Measurements from ENCODE around the gene GLT8D2. TPM values are rescaled to one million over a fixed set of nuclear protein-coding genes. Genes with fewer than 3 reads are reported as not detected.
"Not testable (repeated sequence)": the region's sequence is repeated elsewhere in the genome, so short reads cannot be mapped to it uniquely, and the experiment has no call there.

Gene GLT8D2
- total RNA-seq, 1 donor: not detected

DNA sequence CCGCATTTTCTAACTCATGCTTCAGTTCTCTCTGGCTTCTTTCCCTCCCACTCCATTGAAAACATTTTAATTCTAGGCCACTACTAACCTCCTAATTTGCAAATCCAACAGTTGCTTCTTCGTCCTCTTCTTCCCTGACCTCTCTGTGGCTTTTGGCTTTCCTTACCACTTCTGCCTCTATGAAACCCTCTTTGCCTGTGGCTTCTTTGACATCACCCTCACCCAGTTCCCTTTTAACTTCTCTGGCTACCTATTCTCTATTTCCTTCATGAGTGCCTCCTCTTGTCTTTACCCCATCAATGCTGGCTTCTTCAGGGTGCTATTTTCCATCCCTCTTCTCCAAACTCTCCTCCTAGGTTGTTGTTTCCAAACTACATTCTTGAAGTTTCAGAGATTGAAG, 10.0 kb upstream of the GLT8D2 start:
- peaks cover 8% of the 10 kb centered on the region for H3K4me1 ChIP-seq (ENCODE audit: insufficient read depth, low read length)
- H3K4me3 ChIP-seq (ENCODE audit: low read length): no peak overlapping the region
- H3K9me3 ChIP-seq (ENCODE audit: low read depth, low read length): no peaks in the 10 kb centered on the region
- no peaks in the 10 kb centered on the region for H3K27me3 ChIP-seq (ENCODE audit: insufficient read depth, low read length)

- Histone ChIP-seq H3K9me3 (ENCODE audit: low read depth, low read length) (no peaks in the 10 kb centered on the region), H3K27me3 (ENCODE audit: insufficient read depth, low read length) (no peaks in the 10 kb centered on the region), H3K4me1 (ENCODE audit: insufficient read depth, low read length) (peaks cover 6% of the 10 kb centered on the region)
Measured at GRCh38 chr12:104058802-104059201, 8.8 kb upstream of the GLT8D2 start.

DNA sequence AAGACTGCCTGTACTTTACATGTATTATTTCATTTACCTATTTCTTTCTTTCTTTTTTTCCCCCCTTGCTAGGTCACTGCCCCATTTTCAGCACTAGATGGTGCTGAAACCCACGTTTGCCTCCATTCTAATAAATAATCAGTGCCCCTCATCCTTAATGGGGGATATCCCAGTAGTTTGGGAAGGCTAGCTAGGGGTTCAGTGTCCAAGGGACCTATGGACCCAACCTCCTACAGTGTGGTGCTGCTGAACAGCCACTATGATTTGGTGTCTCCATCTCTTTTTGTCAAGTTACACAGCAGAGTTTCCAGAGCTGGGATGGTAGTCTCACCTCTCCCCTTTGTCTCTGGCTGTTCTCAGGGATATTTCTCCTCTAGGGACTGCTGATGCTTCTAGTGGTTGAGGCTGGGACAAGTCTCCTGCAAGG, 7.8 kb upstream of the GLT8D2 start:
- Histone ChIP-seq H3K9me3 (ENCODE audit: low read depth, low read length) (no peaks in the 10 kb centered on the region), H3K4me1 (ENCODE audit: insufficient read depth, low read length) (no peaks in the 10 kb centered on the region), H3K4me3 (ENCODE audit: low read length) (no peak overlapping the region), H3K27me3 (ENCODE audit: insufficient read depth, low read length) (peaks cover 4% of the 10 kb centered on the region)

More at GRCh38 chr12:104058802-104059201, 8.8 kb upstream of the GLT8D2 start:
- no peak overlapping the region for H3K4me3 ChIP-seq (ENCODE audit: low read length)

- Histone ChIP-seq H3K27me3 (ENCODE audit: insufficient read depth, low read length) (peaks cover 17% of the 10 kb centered on the region), H3K9me3 (ENCODE audit: low read depth, low read length) (no peaks in the 10 kb centered on the region), H3K4me3 (ENCODE audit: low read length) (no peak overlapping the region), H3K4me1 (ENCODE audit: insufficient read depth, low read length) (no peaks in the 10 kb centered on the region)
Measured at GRCh38 chr12:104056419-104056972, 6.5 kb upstream of the GLT8D2 start.

GRCh38 chr12:104055686-104056388, 5.8 kb upstream of the GLT8D2 start:
- no peaks in the 10 kb centered on the region for H3K4me1 ChIP-seq (ENCODE audit: insufficient read depth, low read length)
- H3K27me3 ChIP-seq (ENCODE audit: insufficient read depth, low read length): peaks cover 24% of the 10 kb centered on the region
- no peaks in the 10 kb centered on the region for H3K9me3 ChIP-seq (ENCODE audit: low read depth, low read length)
- H3K4me3 ChIP-seq (ENCODE audit: low read length): no peak overlapping the region

DNA sequence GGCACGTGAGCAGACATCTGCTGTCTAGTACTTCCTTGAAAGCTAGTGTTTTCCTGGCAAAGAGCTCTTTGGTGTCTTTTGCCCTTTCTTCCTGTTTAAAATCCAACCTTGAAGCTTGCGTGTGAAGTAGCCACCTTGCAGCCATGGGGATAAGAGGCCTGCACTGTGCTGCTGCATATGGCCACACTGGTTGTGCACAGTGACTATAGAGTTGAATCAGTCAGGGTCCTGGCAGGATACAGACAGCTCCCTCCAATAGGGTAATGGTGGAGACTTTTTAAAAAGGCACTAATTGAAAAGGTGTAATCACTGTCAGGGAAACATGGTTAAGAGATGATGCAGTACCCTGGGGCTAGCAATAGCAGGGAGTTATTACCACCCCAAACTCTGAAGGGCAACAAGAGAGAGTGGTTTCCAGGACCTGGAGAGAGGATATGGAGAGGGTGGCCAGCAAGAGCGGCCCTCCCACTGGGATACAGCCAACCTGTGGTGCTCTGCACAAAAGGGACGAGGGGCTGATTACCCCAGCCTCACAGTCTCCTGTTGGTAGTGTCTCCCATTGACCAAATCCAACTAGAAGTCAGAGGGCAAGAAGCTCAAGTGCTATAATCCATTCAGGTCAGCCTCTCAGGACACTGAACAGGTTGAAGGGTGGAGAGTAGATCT, 4.8 kb upstream of the GLT8D2 start:
- no peak overlapping the region for H3K4me3 ChIP-seq (ENCODE audit: low read length)
- H3K9me3 ChIP-seq (ENCODE audit: low read depth, low read length): no peaks in the 10 kb centered on the region
- H3K4me1 ChIP-seq (ENCODE audit: insufficient read depth, low read length): peaks cover 7% of the 10 kb centered on the region
- H3K27me3 ChIP-seq (ENCODE audit: insufficient read depth, low read length): peaks cover 32% of the 10 kb centered on the region

GRCh38 chr12:104050436-104050835, 449 bp upstream of the GLT8D2 start:
- peaks cover 8% of the 10 kb centered on the region for H3K4me1 ChIP-seq (ENCODE audit: insufficient read depth, low read length)
- peaks cover 43% of the 10 kb centered on the region for H3K27me3 ChIP-seq (ENCODE audit: insufficient read depth, low read length)
- H3K4me3 ChIP-seq (ENCODE audit: low read length): no peak overlapping the region
- no peaks in the 10 kb centered on the region for H3K9me3 ChIP-seq (ENCODE audit: low read depth, low read length)

DNA sequence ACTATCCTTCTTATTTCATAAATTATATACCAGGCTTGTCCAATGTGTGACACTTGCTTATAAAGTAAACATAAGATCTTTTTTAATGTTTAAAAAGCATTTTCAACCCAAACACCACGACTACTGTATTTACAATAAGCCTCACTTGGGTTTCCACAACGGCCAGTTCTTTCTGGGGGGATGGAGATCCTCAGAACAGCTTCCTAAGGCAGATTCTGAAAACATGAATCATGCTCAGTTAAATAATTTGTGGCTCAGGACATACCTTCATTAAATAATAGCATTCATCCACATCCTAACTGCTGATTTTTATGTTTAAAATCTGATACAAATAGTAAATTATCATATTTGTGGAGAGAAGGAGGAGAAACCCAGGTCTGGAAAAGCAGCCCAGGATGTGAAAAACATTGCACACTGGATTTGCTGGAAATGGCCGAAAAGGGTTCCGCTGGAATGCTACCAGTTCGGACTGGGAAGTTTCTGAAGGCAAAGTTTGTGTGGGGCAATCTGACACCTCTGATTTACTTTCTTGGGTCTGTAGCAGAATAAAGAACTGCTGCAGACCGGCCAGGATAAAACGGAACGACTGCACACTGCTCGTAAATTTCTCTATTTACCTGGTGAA, 597 bp downstream of the GLT8D2 start:
- peaks cover 43% of the 10 kb centered on the region for H3K27me3 ChIP-seq (ENCODE audit: insufficient read depth, low read length)
- peaks cover 8% of the 10 kb centered on the region for H3K4me1 ChIP-seq (ENCODE audit: insufficient read depth, low read length)
- H3K4me3 ChIP-seq (ENCODE audit: low read length): no peak overlapping the region
- no peaks in the 10 kb centered on the region for H3K9me3 ChIP-seq (ENCODE audit: low read depth, low read length)

- Histone ChIP-seq H3K4me1 (ENCODE audit: insufficient read depth, low read length) (peaks cover 8% of the 10 kb centered on the region), H3K4me3 (ENCODE audit: low read length) (no peak overlapping the region), H3K27me3 (ENCODE audit: insufficient read depth, low read length) (peaks cover 43% of the 10 kb centered on the region), H3K9me3 (ENCODE audit: low read depth, low read length) (no peaks in the 10 kb centered on the region)
Measured at GRCh38 chr12:104048811-104049210, 1.2 kb downstream of the GLT8D2 start.

- peaks cover 8% of the 10 kb centered on the region for H3K4me1 ChIP-seq (ENCODE audit: insufficient read depth, low read length)
- H3K27me3 ChIP-seq (ENCODE audit: insufficient read depth, low read length): peaks cover 42% of the 10 kb centered on the region
- H3K9me3 ChIP-seq (ENCODE audit: low read depth, low read length): no peaks in the 10 kb centered on the region
- H3K4me3 ChIP-seq (ENCODE audit: low read length): no peak overlapping the region
Measured at GRCh38 chr12:104048162-104048561, 1.8 kb downstream of the GLT8D2 start.

- Histone ChIP-seq H3K4me1 (ENCODE audit: insufficient read depth, low read length) (peaks cover 8% of the 10 kb centered on the region), H3K27me3 (ENCODE audit: insufficient read depth, low read length) (peaks cover 24% of the 10 kb centered on the region), H3K4me3 (ENCODE audit: low read length) (no peak overlapping the region), H3K9me3 (ENCODE audit: low read depth, low read length) (no peaks in the 10 kb centered on the region)
Measured at GRCh38 chr12:104046306-104046705, 3.7 kb downstream of the GLT8D2 start.

DNA sequence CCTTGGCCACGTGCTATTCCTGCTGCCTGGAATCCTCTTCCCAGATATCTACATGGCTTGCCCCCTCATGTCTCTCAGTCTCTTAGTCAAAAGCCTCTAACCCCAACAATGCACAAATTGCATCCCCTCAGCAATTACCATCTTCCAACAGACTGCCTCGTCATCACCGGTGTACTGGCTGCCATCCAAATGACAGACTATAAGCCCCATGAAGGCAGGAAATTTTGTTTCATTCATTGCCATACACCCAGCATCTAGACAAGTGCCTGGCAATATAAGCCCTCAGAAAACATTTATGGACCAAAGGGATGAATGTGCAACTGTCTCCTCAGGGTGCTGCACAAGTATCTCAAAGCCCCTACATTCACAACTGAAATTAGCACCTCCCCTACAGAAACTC, 5.8 kb downstream of the GLT8D2 start:
- Histone ChIP-seq H3K9me3 (ENCODE audit: low read depth, low read length) (no peaks in the 10 kb centered on the region), H3K4me3 (ENCODE audit: low read length) (no peak overlapping the region), H3K4me1 (ENCODE audit: insufficient read depth, low read length) (no peaks in the 10 kb centered on the region), H3K27me3 (ENCODE audit: insufficient read depth, low read length) (peaks cover 4% of the 10 kb centered on the region)

DNA sequence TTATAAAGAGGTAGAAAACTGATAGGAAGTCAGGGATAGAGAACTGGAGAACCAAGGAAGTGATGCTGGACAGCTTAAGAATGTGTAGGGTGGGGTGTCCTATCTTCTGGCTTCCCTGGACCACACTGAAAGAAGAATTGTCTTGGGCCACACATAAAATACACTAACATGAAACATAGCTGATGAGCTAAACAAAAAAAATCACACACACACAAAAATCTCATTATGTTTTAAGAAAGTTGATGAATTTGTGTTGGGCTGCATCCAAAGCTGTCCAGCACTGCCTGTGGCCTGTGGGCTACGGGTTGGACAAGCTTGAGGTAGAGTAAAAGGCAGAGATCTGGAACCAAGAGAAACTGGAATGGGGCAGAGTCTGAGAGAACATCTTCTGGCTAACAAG, 7.4 kb downstream of the GLT8D2 start:
- H3K4me1 ChIP-seq (ENCODE audit: insufficient read depth, low read length): no peaks in the 10 kb centered on the region
- H3K4me3 ChIP-seq (ENCODE audit: low read length): no peak overlapping the region
- H3K27me3 ChIP-seq (ENCODE audit: insufficient read depth, low read length): no peaks in the 10 kb centered on the region
- no peaks in the 10 kb centered on the region for H3K9me3 ChIP-seq (ENCODE audit: low read depth, low read length)

GRCh38 chr12:104039769-104040168, 10.2 kb downstream of the GLT8D2 start:
- not testable (repeated sequence) for H3K9me3 ChIP-seq (ENCODE audit: low read depth, low read length); H3K4me3 ChIP-seq (ENCODE audit: low read length); H3K4me1 ChIP-seq (ENCODE audit: insufficient read depth, low read length); H3K27me3 ChIP-seq (ENCODE audit: insufficient read depth, low read length)

DNA sequence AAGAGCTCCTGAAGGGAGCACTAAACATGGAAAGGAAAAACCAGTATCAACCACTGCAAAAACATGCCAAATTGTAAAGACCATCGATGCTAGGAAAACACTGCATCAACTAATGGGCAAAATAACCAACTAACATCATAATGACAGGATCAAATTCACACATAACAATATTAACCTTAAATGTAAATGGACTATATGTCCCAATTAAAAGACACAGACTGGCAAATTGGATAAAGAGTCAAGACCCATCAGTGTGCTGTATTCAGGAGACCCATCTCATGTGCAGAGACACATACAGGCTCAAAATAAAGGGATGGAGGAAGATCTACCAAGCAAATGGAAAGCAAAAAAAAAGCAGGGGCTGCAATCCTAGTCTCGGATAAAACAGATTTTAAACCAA, 13.8 kb downstream of the GLT8D2 start:
- not testable (repeated sequence) for H3K27me3 ChIP-seq (ENCODE audit: insufficient read depth, low read length); H3K4me3 ChIP-seq (ENCODE audit: low read length); H3K9me3 ChIP-seq (ENCODE audit: low read depth, low read length); H3K4me1 ChIP-seq (ENCODE audit: insufficient read depth, low read length)

All from mononuclear cell (primary cell).